Left kidney (tissue), 2 donors: ENCODE results near the gene C17orf107. TPM values are rescaled to one million over a fixed set of nuclear protein-coding genes. Genes with fewer than 3 reads are reported as not detected.
A peak's percentile ranks its signal among the peaks of the same experiment; 100 is the strongest.

Experiments
- DNase-seq: peaks from one replicate; pipeline ENCODE4 v3.0.0-alpha.2; 2013
- polyA plus RNA-seq: library from polyadenylated mRNA; unstranded; fragments of 120-200 nt; gene quantifications from one replicate; pipeline ENCODE4 v1.2.1, GENCODE V29; 2013; ENCODE audit not compliant: insufficient read length

Gene C17orf107
- polyA plus RNA-seq, 1 donor, result 0.71 TPM

DNA sequence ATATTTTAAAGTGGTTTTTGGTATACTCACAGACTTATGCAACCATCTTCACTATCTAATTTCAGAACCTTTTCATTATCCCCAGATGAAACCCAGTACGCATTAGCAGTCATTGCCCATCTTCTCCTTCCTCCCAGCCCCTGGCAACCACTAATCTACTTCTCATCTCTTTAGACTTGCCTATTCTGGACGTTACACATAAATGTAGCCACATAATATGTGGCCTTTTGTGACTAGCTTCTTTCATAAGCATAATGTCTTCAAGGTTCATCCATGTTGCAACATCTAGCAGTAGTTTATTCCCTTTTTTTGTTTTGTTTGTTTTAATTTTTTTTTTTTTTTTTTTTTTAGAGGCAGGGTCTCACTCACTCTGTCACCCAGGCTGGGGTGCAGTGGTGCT lies 28.5 kb upstream of the C17orf107 start:
- no peak for DNase-seq

- no peak for DNase-seq
Measured at GRCh38 chr17:4872786-4873185, 26.6 kb upstream of the C17orf107 start.

GRCh38 chr17:4877089-4877488 lies 22.2 kb upstream of the C17orf107 start:
- DNase-seq, result no peak

DNA sequence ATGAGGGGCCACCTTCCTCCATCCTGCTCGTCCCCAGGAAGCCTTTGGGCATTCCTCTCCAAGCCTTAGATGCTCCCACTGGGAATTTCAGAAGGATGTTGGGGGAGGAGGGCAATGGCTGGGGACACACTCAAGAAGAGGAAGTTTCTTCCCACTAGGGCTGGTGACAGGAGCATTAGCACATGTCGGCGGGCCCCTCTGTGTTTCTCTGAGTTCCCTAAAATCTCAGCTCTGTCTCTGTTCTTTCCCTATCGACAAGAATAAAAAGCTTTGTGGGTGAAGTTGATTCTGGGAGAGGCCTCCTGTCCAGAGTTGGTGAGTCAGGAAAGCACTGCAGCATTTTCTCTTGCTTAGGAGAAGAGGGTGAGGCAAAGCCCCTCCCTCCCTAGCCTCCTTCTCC lies 19.7 kb upstream of the C17orf107 start:
- no peak for DNase-seq

- DNase-seq, result no peak
Measured at GRCh38 chr17:4880857-4881256, 18.5 kb upstream of the C17orf107 start.

- no peak for DNase-seq
Measured at GRCh38 chr17:4881761-4882555, 17.4 kb upstream of the C17orf107 start.

DNA sequence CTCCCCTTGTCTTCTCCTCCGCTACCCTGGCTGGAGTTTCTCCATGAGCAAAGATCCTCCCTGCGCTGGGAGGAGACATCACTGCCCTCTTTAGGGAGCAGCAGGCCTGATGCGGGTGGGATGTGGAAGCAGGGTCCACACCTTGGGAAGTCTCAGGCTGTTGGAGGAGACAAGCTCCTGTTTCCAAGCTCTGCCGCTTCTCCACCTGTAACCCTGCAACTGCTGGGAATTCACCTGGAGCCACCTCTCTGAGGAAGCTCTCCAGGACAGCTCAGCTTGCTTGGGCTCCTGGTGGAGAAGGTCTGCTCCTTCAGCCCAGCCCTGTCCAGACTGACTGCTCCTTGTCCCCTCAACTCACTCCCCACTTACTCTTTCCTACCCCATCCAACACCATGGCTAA lies 14.8 kb upstream of the C17orf107 start:
- DNase-seq, result no peak

DNA sequence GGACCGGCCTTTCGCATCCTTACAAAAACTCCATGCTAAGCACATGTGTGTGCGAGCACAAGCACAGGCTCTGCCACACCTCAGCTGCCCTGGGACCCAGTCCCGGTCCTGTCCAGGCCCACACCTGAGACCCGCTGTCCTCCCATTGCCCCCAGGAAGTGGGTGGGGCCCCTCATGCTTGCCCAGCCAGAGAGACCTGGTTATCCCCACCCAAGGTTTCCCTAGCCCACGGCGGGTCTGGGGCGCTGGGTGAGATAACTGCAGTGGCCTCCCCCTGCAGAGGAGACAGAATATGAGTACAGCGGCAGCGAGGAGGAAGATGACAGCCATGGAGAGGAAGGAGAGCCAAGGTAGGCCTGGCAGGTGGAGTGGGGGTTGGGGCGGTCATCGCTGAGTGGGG lies 12.5 kb upstream of the C17orf107 start:
- DNase-seq, result no peak

DNA sequence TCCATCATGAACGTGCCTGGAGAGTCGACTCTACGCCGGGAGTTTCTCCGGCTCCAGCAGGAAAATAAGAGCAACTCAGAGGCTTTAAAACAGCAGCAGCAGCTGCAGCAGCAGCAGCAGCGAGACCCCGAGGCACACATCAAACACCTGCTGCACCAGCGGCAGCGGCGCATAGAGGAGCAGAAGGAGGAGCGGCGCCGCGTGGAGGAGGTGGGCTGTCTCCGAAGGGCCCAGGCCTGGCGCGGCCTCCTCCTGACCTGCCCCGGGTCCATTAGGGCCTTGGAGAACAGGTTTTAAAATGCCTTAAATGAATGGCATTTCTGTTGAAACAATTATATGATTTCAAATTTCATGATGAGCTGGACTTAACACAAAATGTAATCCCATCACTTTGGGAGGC lies 11.8 kb upstream of the C17orf107 start:
- DNase-seq, result no peak

- DNase-seq, result no peak
Measured at GRCh38 chr17:4891411-4892410, 7.6 kb upstream of the C17orf107 start.

GRCh38 chr17:4892499-4893221 lies 6.7 kb upstream of the C17orf107 start:
- peak; percentile 61 for DNase-seq

GRCh38 chr17:4893272-4893671 lies 6.1 kb upstream of the C17orf107 start:
- DNase-seq, result no peak

GRCh38 chr17:4893721-4894560 lies 5.4 kb upstream of the C17orf107 start:
- DNase-seq, result no peak

DNA sequence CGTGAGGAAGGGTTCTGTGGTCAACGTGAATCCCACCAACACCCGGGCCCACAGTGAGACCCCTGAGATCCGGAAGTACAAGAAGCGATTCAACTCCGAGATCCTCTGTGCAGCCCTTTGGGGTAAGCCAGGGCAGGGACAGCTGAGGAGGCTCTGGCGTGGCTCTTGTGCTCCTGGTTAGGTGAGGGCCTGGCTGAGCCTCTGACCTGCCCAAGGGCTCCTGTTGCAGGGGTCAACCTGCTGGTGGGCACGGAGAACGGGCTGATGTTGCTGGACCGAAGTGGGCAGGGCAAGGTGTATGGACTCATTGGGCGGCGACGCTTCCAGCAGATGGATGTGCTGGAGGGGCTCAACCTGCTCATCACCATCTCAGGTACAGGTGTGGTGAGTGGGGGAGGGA lies 4.2 kb upstream of the C17orf107 start:
- DNase-seq, result no peak

DNA sequence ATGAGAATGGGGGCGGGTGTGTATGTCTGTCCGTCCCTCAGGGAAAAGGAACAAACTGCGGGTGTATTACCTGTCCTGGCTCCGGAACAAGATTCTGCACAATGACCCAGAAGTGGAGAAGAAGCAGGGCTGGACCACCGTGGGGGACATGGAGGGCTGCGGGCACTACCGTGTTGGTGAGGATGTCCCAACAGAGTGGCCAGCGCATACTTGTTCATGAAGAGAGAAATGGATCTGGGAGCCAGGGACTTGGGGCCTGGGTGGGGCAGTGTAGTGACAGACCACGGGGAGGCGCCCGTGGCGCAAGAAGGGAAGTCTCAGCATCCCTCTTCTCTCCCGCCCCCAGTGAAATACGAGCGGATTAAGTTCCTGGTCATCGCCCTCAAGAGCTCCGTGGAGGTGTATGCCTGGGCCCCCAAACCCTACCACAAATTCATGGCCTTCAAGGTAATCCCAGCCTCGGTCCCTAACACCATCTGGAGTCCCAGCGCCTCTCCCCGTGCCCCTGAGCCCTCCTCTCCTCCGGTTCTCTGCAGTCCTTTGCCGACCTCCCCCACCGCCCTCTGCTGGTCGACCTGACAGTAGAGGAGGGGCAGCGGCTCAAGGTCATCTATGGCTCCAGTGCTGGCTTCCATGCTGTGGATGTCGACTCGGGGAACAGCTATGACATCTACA lies 3.5 kb upstream of the C17orf107 start:
- DNase-seq, result no peak

DNA sequence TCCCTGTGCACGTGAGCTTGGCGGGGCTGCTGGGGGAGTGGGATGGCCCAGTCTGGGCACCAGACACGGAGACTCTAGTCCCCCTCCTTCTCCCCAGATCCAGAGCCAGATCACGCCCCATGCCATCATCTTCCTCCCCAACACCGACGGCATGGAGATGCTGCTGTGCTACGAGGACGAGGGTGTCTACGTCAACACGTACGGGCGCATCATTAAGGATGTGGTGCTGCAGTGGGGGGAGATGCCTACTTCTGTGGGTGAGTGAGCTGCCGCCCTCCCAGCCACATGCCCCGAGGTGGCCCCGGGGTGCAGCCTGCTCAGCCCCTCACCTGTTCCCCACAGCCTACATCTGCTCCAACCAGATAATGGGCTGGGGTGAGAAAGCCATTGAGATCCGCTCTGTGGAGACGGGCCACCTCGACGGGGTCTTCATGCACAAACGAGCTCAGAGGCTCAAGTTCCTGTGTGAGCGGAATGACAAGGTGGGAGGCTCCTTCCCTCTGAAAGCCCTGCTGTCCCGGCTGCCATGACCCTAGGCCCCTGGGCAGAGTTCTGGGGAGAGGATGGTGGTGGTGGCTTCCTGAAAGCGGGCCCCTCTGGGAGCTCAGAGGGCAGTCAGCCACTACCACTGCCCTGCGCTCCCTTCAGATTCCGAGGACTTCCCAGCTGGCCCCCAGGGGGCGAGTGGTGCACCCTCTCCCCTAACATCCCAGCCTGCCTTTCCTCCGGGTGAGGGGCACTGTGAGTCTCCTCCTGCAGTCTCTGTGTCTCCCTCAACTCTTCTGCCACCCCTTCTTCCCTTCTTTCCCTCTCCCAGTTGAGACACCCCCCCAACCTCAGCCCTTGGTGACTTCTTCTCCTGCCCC lies 2.8 kb upstream of the C17orf107 start:
- DNase-seq, result no peak

DNA sequence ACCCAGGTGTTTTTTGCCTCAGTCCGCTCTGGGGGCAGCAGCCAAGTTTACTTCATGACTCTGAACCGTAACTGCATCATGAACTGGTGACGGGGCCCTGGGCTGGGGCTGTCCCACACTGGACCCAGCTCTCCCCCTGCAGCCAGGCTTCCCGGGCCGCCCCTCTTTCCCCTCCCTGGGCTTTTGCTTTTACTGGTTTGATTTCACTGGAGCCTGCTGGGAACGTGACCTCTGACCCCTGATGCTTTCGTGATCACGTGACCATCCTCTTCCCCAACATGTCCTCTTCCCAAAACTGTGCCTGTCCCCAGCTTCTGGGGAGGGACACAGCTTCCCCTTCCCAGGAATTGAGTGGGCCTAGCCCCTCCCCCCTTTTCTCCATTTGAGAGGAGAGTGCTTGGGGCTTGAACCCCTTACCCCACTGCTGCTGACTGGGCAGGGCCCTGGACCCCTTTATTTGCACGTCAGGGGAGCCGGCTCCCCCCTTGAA lies 2.1 kb upstream of the C17orf107 start:
- no peak for DNase-seq

GRCh38 chr17:4897785-4898184 lies 1.6 kb upstream of the C17orf107 start:
- DNase-seq, result no peak

DNA sequence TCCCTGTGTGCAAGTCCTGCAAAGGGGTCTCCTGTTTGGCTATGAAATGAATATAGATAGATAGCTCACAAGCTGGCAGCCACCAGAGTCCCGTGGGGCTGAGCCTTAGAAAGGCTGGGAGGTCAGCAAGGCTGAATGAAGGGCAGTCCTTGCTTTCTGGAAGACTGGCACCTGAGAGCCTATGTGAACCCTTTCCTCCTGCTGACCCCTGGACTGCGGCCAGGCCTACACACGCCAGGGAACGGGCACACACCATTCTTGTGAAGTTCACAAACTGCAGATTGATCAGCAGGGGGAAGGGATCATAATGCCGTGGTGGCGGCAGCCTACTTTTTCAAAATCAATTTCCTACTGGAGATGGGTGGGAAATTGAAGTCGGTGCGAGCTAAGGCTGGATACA lies 985 bp upstream of the C17orf107 start:
- no peak for DNase-seq

GRCh38 chr17:4898927-4899326 lies 409 bp upstream of the C17orf107 start:
- DNase-seq, result no peak
